ENCODE results near the gene KLF3.

Gene KLF3

DNA sequence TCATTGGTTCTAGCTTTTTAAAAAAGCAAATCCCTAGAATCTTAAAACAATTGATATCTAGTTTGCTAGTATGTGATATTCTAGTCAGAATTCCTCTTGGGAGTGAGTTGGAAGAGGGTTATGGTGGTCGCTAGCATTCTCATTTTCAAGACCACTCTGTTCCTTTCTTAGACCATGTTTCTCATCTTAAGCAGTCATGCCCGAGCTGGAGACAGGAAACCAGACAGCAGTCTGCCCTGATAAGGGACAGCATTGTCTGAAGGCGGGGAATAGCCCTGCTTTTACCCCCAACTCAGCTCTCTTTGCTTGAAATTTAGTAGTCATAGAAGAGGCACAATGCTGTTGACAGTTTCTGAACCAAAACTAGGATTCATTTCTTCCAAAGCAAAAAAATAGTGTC, 5.2 kb downstream of the KLF3 start:
- Histone ChIP-seq H3K27ac (ENCODE audit: low read depth, low read length) (peak overlapping the region; percentile 13), H3K4me1 (ENCODE audit: insufficient read depth, low read length) (peaks cover 68% of the 10 kb centered on the region), H3K9me3 (ENCODE audit: low read length) (no peaks in the 10 kb centered on the region), H3K27me3 (ENCODE audit: control insufficient read depth in 1 of 2, insufficient read depth in 2 of 2, low read length in 2 of 2) (no peaks in the 10 kb centered on the region), H3K4me3 (ENCODE audit: low read depth in 1 of 2, low read length in 2 of 2) (no peak overlapping the region), H3K9ac (ENCODE audit: low read length) (peak overlapping the region; percentile 5), H3K36me3 (ENCODE audit: insufficient read depth, low read length) (no peaks in the 10 kb centered on the region)

- H3K27me3 ChIP-seq (ENCODE audit: control insufficient read depth in 1 of 2, insufficient read depth in 2 of 2, low read length in 2 of 2) = no peaks in the 10 kb centered on the region
- peak overlapping the region; percentile 95 for H3K27ac ChIP-seq (ENCODE audit: low read depth, low read length)
- H3K9me3 ChIP-seq (ENCODE audit: low read length) = no peaks in the 10 kb centered on the region
- H3K4me3 ChIP-seq (ENCODE audit: low read depth in 1 of 2, low read length in 2 of 2) = peak overlapping the region in 1 of 2 donors; percentile 24
- peak overlapping the region; percentile 50 for H3K9ac ChIP-seq (ENCODE audit: low read length)
- H3K4me1 ChIP-seq (ENCODE audit: insufficient read depth, low read length) = peaks cover 78% of the 10 kb centered on the region
- H3K36me3 ChIP-seq (ENCODE audit: insufficient read depth, low read length) = no peaks in the 10 kb centered on the region
Measured at GRCh38 chr4:38670109-38670901, 6.3 kb downstream of the KLF3 start.

GRCh38 chr4:38670939-38671591, 7.1 kb downstream of the KLF3 start:
- Histone ChIP-seq H3K27ac (ENCODE audit: low read depth, low read length) (peak overlapping the region; percentile 95), H3K4me3 (ENCODE audit: low read depth in 1 of 2, low read length in 2 of 2) (peak overlapping the region in 1 of 2 donors; percentile 24), H3K27me3 (ENCODE audit: control insufficient read depth in 1 of 2, insufficient read depth in 2 of 2, low read length in 2 of 2) (no peaks in the 10 kb centered on the region), H3K9ac (ENCODE audit: low read length) (peak overlapping the region; percentile 50), H3K4me1 (ENCODE audit: insufficient read depth, low read length) (peaks cover 86% of the 10 kb centered on the region), H3K9me3 (ENCODE audit: low read length) (no peaks in the 10 kb centered on the region), H3K36me3 (ENCODE audit: insufficient read depth, low read length) (no peaks in the 10 kb centered on the region)

DNA sequence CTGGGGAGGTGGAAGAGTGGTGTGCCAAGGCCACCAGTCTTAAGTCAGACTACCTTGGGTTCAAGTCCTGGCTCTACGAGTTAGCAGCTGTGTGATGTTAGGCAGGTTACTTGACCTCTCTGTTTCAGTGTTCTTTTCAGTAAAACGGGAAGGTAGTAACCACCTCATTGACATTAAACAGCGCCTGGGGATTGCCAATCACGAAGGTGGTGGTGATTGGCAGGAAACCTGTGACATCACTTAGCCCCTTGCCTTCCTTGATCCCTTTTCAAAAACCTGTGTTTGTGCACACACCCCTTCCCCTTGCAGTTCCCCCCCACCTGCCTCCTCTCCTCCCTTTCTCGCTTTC, 7.6 kb downstream of the KLF3 start:
- H3K4me3 ChIP-seq (ENCODE audit: low read depth in 1 of 2, low read length in 2 of 2) = peak overlapping the region in 1 of 2 donors; percentile 24
- H3K27ac ChIP-seq (ENCODE audit: low read depth, low read length) = peak overlapping the region; percentile 95
- H3K4me1 ChIP-seq (ENCODE audit: insufficient read depth, low read length) = peaks cover 88% of the 10 kb centered on the region
- no peaks in the 10 kb centered on the region for H3K36me3 ChIP-seq (ENCODE audit: insufficient read depth, low read length)
- H3K9me3 ChIP-seq (ENCODE audit: low read length) = no peaks in the 10 kb centered on the region
- H3K27me3 ChIP-seq (ENCODE audit: control insufficient read depth in 1 of 2, insufficient read depth in 2 of 2, low read length in 2 of 2) = no peaks in the 10 kb centered on the region
- H3K9ac ChIP-seq (ENCODE audit: low read length) = peak overlapping the region; percentile 50

DNA sequence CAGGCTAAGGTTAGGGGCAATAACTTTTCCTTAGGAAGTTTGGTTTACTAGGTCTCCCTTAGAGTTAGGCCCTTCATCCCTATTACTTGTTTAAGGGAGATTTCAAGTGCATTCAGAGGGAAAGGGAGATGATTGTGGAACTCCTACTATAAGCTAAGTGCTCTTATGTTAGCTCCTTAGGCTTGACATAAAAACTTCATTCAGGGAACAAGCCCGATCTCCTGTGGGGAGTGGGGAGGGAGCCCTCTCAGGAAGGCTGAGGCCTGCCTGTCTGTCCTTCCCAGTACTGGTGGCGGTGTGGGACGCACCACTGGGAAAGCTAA, 8.0 kb downstream of the KLF3 start:
- Histone ChIP-seq H3K36me3 (ENCODE audit: insufficient read depth, low read length) (no peaks in the 10 kb centered on the region), H3K9ac (ENCODE audit: low read length) (peak overlapping the region; percentile 50), H3K4me1 (ENCODE audit: insufficient read depth, low read length) (peaks cover 89% of the 10 kb centered on the region), H3K27me3 (ENCODE audit: control insufficient read depth in 1 of 2, insufficient read depth in 2 of 2, low read length in 2 of 2) (no peaks in the 10 kb centered on the region), H3K27ac (ENCODE audit: low read depth, low read length) (peak overlapping the region; percentile 95), H3K9me3 (ENCODE audit: low read length) (no peaks in the 10 kb centered on the region), H3K4me3 (ENCODE audit: low read depth in 1 of 2, low read length in 2 of 2) (peak overlapping the region in 1 of 2 donors; percentile 39)

GRCh38 chr4:38672397-38673129, 8.6 kb downstream of the KLF3 start:
- H3K9ac ChIP-seq (ENCODE audit: low read length) = peak overlapping the region; percentile 50
- H3K4me1 ChIP-seq (ENCODE audit: insufficient read depth, low read length) = peaks cover 90% of the 10 kb centered on the region
- H3K4me3 ChIP-seq (ENCODE audit: low read depth in 1 of 2, low read length in 2 of 2) = peak overlapping the region in 1 of 2 donors; percentile 39
- no peaks in the 10 kb centered on the region for H3K9me3 ChIP-seq (ENCODE audit: low read length)
- peak overlapping the region; percentile 95 for H3K27ac ChIP-seq (ENCODE audit: low read depth, low read length)
- H3K27me3 ChIP-seq (ENCODE audit: control insufficient read depth in 1 of 2, insufficient read depth in 2 of 2, low read length in 2 of 2) = no peaks in the 10 kb centered on the region
- H3K36me3 ChIP-seq (ENCODE audit: insufficient read depth, low read length) = no peaks in the 10 kb centered on the region

- Histone ChIP-seq H3K4me3 (ENCODE audit: low read depth in 1 of 2, low read length in 2 of 2) (no peak overlapping the region), H3K36me3 (ENCODE audit: insufficient read depth, low read length) (no peaks in the 10 kb centered on the region), H3K27ac (ENCODE audit: low read depth, low read length) (peak overlapping the region; percentile 95), H3K4me1 (ENCODE audit: insufficient read depth, low read length) (peaks cover 96% of the 10 kb centered on the region), H3K27me3 (ENCODE audit: control insufficient read depth in 1 of 2, insufficient read depth in 2 of 2, low read length in 2 of 2) (no peaks in the 10 kb centered on the region), H3K9ac (ENCODE audit: low read length) (peak overlapping the region; percentile 50), H3K9me3 (ENCODE audit: low read length) (no peaks in the 10 kb centered on the region)
Measured at GRCh38 chr4:38673130-38673978, 9.4 kb downstream of the KLF3 start.

- Histone ChIP-seq H3K27ac (ENCODE audit: low read depth, low read length) (peak overlapping the region; percentile 95), H3K4me1 (ENCODE audit: insufficient read depth, low read length) (peaks cover 92% of the 10 kb centered on the region), H3K27me3 (ENCODE audit: control insufficient read depth in 1 of 2, insufficient read depth in 2 of 2, low read length in 2 of 2) (no peaks in the 10 kb centered on the region), H3K4me3 (ENCODE audit: low read depth in 1 of 2, low read length in 2 of 2) (peak overlapping the region in 1 of 2 donors; percentile 8), H3K36me3 (ENCODE audit: insufficient read depth, low read length) (no peaks in the 10 kb centered on the region), H3K9ac (ENCODE audit: low read length) (peak overlapping the region; percentile 20), H3K9me3 (ENCODE audit: low read length) (no peaks in the 10 kb centered on the region)
Measured at GRCh38 chr4:38674258-38675144, 10.5 kb downstream of the KLF3 start.

DNA sequence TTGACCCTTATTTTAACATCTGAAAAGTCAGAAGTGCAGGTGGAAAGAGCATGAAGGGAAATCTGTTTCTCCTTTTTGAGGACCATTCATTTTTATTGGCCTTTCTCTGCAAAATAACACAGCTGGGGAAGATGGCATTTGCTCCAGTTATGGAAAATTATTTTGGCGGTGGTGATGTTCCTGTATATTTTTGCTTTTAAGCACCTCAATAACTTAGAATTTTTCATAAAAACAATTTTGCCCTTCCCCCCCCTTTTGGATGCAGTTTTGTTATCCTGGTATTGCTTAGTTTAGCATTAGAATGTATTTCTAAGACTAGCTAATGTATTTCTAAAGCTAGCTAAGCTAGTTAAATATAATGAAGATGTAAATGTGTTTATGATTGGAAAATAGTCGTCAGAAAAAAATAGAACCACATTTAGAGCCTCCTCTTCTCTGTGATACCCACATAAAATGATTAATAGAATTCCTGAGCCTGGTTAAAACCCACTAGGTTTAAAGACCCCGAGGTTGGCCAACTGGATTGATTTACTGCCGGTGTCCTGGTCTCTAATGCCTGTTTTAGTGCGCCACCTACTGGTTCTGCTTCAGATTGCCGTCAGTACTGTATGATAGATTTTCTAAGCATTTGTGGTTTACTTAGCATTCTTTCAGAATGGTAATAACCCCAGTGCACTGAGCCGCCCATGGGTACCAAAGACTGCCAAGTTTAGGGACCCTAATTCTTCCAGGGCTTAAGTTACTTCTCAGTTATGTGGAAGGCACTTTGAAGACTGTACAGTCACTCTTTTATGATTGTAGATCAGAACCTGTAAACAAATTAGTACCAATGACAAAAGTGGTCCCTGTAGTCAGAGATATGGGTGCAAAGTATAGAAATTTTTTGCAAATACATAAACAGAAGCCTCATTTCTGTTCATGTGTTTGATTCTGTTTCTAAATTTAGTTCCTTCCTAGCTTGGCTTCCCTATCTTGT, 11.4 kb downstream of the KLF3 start:
- Histone ChIP-seq H3K9me3 (ENCODE audit: low read length) (no peaks in the 10 kb centered on the region), H3K4me3 (ENCODE audit: low read depth in 1 of 2, low read length in 2 of 2) (peak overlapping the region in 1 of 2 donors; percentile 8)

More for the DNA sequence above, 11.4 kb downstream of the KLF3 start:
- H3K4me1 ChIP-seq (ENCODE audit: insufficient read depth, low read length) = peaks cover 89% of the 10 kb centered on the region
- peak overlapping the region; percentile 50 for H3K27ac ChIP-seq (ENCODE audit: low read depth, low read length)
- H3K27me3 ChIP-seq (ENCODE audit: control insufficient read depth in 1 of 2, insufficient read depth in 2 of 2, low read length in 2 of 2) = no peaks in the 10 kb centered on the region
- H3K36me3 ChIP-seq (ENCODE audit: insufficient read depth, low read length) = no peaks in the 10 kb centered on the region
- H3K9ac ChIP-seq (ENCODE audit: low read length) = peak overlapping the region; percentile 20

Data from muscle layer of colon (tissue), 2 donors.